GM10248 (cell line): ENCODE data around the gene CENPB.

Experiments used
- CTCF ChIA-PET: fragments of 300-600 bp; sonication (Branson Sonifier 250); formaldehyde crosslinking; extraction: SDS; loops from one replicate; lab custom pipeline; 2021; ENCODE audit warnings: antibody characterized with exemption; lab: Yijun Ruan, JAX
- POLR2A ChIA-PET: fragments of 350-650 bp; sonication (Branson Sonifier 250); formaldehyde crosslinking; extraction: SDS; loops from one replicate; lab custom pipeline; 2020; ENCODE audit warnings: antibody characterized with exemption; lab: Yijun Ruan, JAX
- DNase-seq: peaks from one replicate; pipeline ENCODE4 v3.0.0; 2012; ENCODE audit errors: extremely low spot score
- TF ChIP-seq, protein P1 (sequence below): IDR thresholded peaks from 2 replicates; pipeline ENCODE4 v1.5.1; 2012; ENCODE audit warnings: mild to moderate bottlenecking, low read depth; ENCODE audit errors: extremely low read depth, missing control alignments, control extremely low read depth

The CENPB gene

DNA sequence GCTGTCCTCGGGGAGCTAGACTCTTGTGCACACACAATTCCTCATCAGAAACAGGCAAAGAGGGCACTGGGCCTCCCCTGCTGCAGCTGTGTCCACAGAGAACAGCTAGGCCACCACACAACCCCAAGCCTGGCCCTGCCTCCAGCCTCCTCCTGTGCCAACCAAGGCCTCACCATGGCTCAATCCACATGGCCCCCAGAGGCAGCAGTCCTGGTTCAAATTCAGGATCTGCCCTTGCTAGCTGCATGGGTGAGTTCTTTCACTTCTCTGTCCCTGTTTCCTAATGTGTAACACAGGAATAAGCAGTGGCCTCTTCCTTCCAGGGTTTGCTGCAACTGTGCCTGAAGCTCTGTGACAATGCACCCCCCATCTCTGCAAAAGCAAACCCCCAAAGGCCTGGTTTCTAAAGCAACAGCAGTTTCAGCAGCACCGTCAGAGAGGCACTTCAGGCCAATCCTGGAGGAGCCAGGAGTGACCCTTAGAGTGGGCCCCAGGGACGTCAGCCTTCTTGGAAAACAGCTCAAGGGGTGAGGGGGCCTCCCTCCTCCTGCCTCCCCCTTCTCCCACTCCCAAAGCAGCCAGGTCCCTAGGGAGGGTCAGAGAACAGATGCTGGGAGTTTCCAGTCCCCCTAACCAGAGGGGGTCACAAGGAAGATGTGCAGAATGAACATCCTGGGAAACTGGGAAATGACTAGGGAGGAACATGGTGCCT lies 21.2 kb downstream of the CENPB start:
- POLR2A ChIA-PET: no interaction called here
- CTCF ChIA-PET: interaction anchor here (0.6 to 8.0 kb wide), 11 partner anchors 10 to 320 kb away, joined by 3 to 60 read pairs (median 4); partner anchors contain the start of genes AP5S1, CENPB and SPEF1
- TF ChIP-seq, protein P1, sequence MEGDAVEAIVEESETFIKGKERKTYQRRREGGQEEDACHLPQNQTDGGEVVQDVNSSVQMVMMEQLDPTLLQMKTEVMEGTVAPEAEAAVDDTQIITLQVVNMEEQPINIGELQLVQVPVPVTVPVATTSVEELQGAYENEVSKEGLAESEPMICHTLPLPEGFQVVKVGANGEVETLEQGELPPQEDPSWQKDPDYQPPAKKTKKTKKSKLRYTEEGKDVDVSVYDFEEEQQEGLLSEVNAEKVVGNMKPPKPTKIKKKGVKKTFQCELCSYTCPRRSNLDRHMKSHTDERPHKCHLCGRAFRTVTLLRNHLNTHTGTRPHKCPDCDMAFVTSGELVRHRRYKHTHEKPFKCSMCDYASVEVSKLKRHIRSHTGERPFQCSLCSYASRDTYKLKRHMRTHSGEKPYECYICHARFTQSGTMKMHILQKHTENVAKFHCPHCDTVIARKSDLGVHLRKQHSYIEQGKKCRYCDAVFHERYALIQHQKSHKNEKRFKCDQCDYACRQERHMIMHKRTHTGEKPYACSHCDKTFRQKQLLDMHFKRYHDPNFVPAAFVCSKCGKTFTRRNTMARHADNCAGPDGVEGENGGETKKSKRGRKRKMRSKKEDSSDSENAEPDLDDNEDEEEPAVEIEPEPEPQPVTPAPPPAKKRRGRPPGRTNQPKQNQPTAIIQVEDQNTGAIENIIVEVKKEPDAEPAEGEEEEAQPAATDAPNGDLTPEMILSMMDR: no peak
- DNase-seq: no peak

DNA sequence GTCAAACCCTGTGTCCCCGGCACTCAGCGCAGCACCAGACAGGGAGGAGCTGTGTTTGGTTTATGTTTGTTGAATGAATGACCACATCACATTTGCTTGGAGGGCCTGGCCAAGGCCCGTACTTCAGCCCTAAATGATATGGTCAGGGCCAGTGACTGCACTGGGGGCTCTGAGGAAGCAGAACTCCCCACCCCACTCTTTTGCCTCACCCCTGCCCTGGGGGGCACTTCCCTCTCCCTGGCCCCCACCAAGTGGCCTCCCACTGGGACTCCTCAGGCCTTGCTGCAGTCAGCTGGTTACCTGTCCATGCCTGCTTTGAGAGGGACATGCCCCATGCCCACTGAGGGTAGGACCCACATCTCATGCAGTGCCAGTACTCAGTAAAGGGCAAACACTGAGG lies 21.9 kb downstream of the CENPB start:
- POLR2A ChIA-PET: no interaction called here
- no peak for DNase-seq
- TF ChIP-seq, protein P1: no peak
- CTCF ChIA-PET: interaction anchor here (0.8 to 8.0 kb wide), 6 partner anchors 9 to 309 kb away, joined by 3 to 60 read pairs (median 6); partner anchors contain the start of genes AP5S1 and CENPB

DNA sequence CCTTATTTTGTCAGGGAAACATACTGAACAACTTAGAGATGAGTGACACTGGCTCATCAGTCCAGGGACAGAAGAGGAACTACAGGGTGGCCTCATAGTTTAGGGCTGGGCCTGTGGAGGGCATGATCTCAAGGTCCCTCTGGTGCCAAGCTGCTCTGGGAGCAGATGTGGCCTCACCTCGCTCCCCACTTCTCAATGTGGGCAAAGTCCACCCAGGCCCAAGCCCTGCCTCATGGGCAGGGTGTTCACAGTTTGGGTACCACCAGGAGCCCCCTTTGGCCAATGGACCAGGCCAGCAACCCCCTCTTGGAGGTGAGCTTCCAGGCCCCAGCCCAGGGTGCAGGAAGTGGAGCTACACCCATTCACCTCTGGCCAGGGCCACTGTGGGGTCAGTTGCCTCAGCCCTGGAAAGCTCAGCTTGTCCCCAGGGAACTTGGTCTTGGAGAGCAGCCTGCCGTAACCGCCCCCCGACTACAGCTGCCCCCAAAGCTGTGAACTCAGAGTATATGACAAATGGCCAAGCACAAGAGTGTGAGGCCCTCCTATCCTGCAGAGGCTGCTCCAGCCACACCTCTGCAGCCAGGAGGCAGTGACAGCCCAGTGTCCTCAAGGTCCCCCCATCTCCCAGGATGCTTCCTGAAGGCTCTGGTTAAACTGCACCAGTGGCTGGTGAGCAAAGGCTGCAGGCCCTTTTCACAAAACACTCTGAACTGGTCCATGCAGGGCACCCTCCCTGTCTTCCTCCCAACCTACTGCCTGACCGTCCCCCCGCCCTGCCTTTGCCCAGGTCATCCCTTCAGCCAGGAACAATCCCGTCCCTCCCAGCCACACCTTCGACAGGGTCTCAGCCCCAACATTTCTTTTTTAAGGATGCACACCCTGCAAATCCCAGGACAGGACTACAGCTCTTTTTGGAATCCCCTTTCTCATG lies 22.6 kb downstream of the CENPB start:
- ChIA-PET POLR2A (no interaction called here), CTCF (interaction anchor here (1.1 to 8.0 kb wide), 4 partner anchors 9 to 310 kb away, joined by 3 to 60 read pairs (median 9); partner anchors contain the start of gene AP5S1)

DNA sequence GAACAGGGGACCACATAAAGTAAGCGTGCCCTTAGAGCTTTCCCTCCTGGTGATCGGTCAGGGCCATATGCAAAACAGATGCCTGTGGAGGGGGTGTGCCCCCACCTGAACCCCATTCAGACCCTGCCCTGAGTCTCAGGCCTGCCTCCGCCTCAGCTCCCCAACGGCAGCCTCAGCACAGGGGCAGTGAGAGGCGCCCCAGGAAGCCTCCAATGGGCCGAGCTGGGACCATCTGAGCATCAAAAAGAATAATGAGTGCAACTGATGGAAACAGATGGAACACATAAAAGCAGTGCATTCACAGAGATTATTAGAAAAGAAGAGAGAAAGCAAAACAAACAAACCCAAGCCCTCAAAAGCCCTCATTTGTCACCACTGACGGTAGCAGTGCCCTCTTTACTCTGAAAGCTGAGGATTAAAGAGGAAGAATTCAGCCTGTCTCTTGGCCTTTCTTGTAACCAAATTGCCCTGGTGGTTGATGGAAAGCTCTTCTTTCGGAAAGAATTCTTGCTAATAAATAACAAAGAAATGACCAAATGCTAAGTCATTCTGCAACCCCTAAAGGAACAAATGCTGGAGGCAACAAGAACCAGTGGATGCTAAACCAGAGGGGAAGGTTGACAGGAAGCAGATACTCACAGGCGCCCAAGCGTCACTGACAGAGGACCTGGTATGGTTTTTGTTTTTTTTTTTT lies 25.7 kb downstream of the CENPB start:
- TF ChIP-seq, protein P1: no peak
- no peak for DNase-seq
- CTCF ChIA-PET: interaction anchor here (0.6 to 4.9 kb wide), 6 partner anchors 8 to 325 kb away, joined by 3 to 21 read pairs (median 3); no protein-coding TSS in a partner anchor
- POLR2A ChIA-PET: no interaction called here

More for the DNA sequence above, 22.6 kb downstream of the CENPB start:
- DNase-seq: no peak
- TF ChIP-seq, protein P1: no peak

DNA sequence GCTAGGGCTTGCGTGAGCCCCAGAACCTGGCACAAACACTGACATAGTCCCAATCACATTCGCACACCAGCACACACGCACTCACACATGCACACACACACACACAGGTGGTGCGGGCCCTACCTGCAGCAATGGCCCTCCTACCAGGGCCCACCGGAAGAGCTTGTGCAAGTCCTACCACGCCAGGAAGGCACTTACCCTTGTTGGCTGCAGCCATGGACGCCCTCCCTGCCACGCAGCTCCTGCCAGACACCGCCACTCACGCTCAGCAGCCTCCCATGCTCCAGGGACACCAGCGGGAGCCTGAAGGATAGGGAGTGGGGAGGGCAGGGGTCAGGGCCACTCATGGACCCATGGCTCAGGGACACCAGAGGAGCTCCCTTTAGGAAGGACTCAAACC lies 26.7 kb downstream of the CENPB start:
- ChIA-PET CTCF (interaction anchor here (0.8 to 4.9 kb wide), 5 partner anchors 9 to 325 kb away, joined by 3 to 21 read pairs (median 3); no protein-coding TSS in a partner anchor), POLR2A (no interaction called here)
- no peak for DNase-seq
- TF ChIP-seq, protein P1: no peak
